Measurements from ENCODE around the gene FAM187B.

GRCh38 chr19:35195830-35196229 lies 32.7 kb downstream of the FAM187B start:
- TF ChIP-seq CTCF (IDR thresholded peaks at IDR 0.05 in 2 of 3, conservative IDR thresholded peaks at IDR 0.05 in 1 of 3; ENCODE audit: borderline replicate concordance in 1 of 3, insufficient read depth in 1 of 3, low read depth in 2 of 3, low read length in 2 of 3) = no peak
- TF ChIP-seq POLR2A (IDR thresholded peaks at IDR 0.05; ENCODE audit: borderline replicate concordance, extremely low read depth, insufficient read depth, insufficient read length) = no peak
- no peak for TF ChIP-seq REST (IDR thresholded peaks at IDR 0.05; ENCODE audit: low read depth)
- TF ChIP-seq SRF (IDR thresholded peaks at IDR 0.05; ENCODE audit: low read depth) = no peak
- TF ChIP-seq CEBPB (IDR thresholded peaks at IDR 0.05; ENCODE audit: low read depth) = no peak
- TF ChIP-seq RAD21 (IDR thresholded peaks at IDR 0.05; ENCODE audit: low read depth) = no peak
- no peak for TF ChIP-seq SIN3A (IDR thresholded peaks at IDR 0.05; ENCODE audit: low read depth)
- no peak for TF ChIP-seq EZH2 (IDR thresholded peaks at IDR 0.05)
- TF ChIP-seq EZH2phosphoT487 (IDR thresholded peaks at IDR 0.05; ENCODE audit: borderline replicate concordance) = no peak
- no peak for TF ChIP-seq ATF3 (IDR thresholded peaks at IDR 0.05)
- no peak for TF ChIP-seq EGR1 (IDR thresholded peaks at IDR 0.05; ENCODE audit: low read depth)
- no peak for TF ChIP-seq POLR2AphosphoS5 (IDR thresholded peaks at IDR 0.05; ENCODE audit: low read depth, low read length)

Measured in HCT116 (cell line).